Activated naive CD8-positive, alpha-beta T cell treated with anti-CD3 and anti-CD28 coated beads, Interleukin-2, amount 10 ng/mL, durations not matched to agents 7 days and 5 days (primary cell): Measurements from ENCODE around the gene SEMA6A. TPM values are rescaled to one million over a fixed set of nuclear protein-coding genes. Genes with fewer than 3 reads are reported as not detected.

Source experiments
- ATAC-seq: fragments of 150-1000 bp; cut with Tn5 transposase; one replicate; pipeline ENCODE4 v1.10.0; 2021; ENCODE audit warnings: low read depth, moderate library complexity
- POLR2A ChIA-PET: fragments of 350-600 bp; sonication (Branson Sonifier 250); formaldehyde crosslinking; loops from one replicate; lab custom pipeline; 2021; ENCODE audit warnings: antibody characterized with exemption; lab: Charles Lee
- DNase-seq: peaks from one replicate; pipeline ENCODE4 v3.0.0; 2021
- H3K27ac Mint-ChIP-seq: one replicate; pipeline ENCODE4 v1.8.0; 2022; ENCODE audit warnings: mild to moderate bottlenecking, mixed read lengths
- H3K27me3 Mint-ChIP-seq: one replicate; pipeline ENCODE4 v1.8.0; 2022; ENCODE audit warnings: mild to moderate bottlenecking, moderate library complexity, mixed read lengths
- H3K36me3 Mint-ChIP-seq: one replicate; pipeline ENCODE4 v1.8.0; 2021; ENCODE audit warnings: mild to moderate bottlenecking, mixed read lengths
- H3K4me1 Mint-ChIP-seq: one replicate; pipeline ENCODE4 v1.8.0; 2021; ENCODE audit warnings: mixed read lengths
- H3K4me3 Mint-ChIP-seq: one replicate; pipeline ENCODE4 v1.8.0; 2022; ENCODE audit warnings: mild to moderate bottlenecking, moderate library complexity, mixed read lengths
- H3K9me3 Mint-ChIP-seq: one replicate; pipeline ENCODE4 v1.8.0; 2021; ENCODE audit warnings: mixed read lengths
- total RNA-seq, 2 experiments: library from RNA; stranded (reverse); gene quantifications; one replicate each; pipeline ENCODE4 v1.2.3, GENCODE V29; 2021

SEMA6A gene
- total RNA-seq, 2 experiments from 2014 or later, result not detected

- ATAC-seq, result no peak
- H3K4me3 Mint-ChIP-seq, result no peak overlapping the region
- POLR2A ChIA-PET, result no interaction called here
- no peaks in the 10 kb centered on the region for H3K36me3 Mint-ChIP-seq
- H3K27me3 Mint-ChIP-seq, result no peaks in the 10 kb centered on the region
- no peak for DNase-seq
- no peak overlapping the region for H3K27ac Mint-ChIP-seq
- H3K9me3 Mint-ChIP-seq, result no peaks in the 10 kb centered on the region
- no peaks in the 10 kb centered on the region for H3K4me1 Mint-ChIP-seq
Observed at GRCh38 chr5:116402235-116402634, 172.4 kb downstream of the SEMA6A start.

- Mint-ChIP-seq H3K4me3 (no peak overlapping the region), H3K4me1 (no peaks in the 10 kb centered on the region), H3K27ac (no peak overlapping the region), H3K9me3 (no peaks in the 10 kb centered on the region), H3K36me3 (no peaks in the 10 kb centered on the region), H3K27me3 (no peaks in the 10 kb centered on the region)
- ATAC-seq, result no peak
- POLR2A ChIA-PET, result no interaction called here
- no peak for DNase-seq
Observed at GRCh38 chr5:116401576-116401975, 173.0 kb downstream of the SEMA6A start.

GRCh38 chr5:116396476-116397099 is 178.0 kb downstream of the SEMA6A start:
- Mint-ChIP-seq H3K27me3 (no peaks in the 10 kb centered on the region), H3K9me3 (no peaks in the 10 kb centered on the region), H3K27ac (no peak overlapping the region), H3K4me3 (no peak overlapping the region), H3K4me1 (no peaks in the 10 kb centered on the region), H3K36me3 (no peaks in the 10 kb centered on the region)
- POLR2A ChIA-PET, result no interaction called here
- DNase-seq (no peak), ATAC-seq (no peak)

GRCh38 chr5:116395631-116396203 is 178.9 kb downstream of the SEMA6A start:
- no peak for DNase-seq
- Mint-ChIP-seq H3K36me3 (no peaks in the 10 kb centered on the region), H3K4me1 (no peaks in the 10 kb centered on the region), H3K4me3 (no peak overlapping the region), H3K9me3 (peaks cover 1% of the 10 kb centered on the region), H3K27ac (no peak overlapping the region), H3K27me3 (no peaks in the 10 kb centered on the region)
- POLR2A ChIA-PET, result no interaction called here
- no peak for ATAC-seq

GRCh38 chr5:116395226-116395625 is 179.4 kb downstream of the SEMA6A start:
- DNase-seq (no peak), ATAC-seq (no peak)
- H3K4me1 Mint-ChIP-seq, result no peaks in the 10 kb centered on the region
- H3K36me3 Mint-ChIP-seq, result no peaks in the 10 kb centered on the region
- H3K9me3 Mint-ChIP-seq, result peaks cover 1% of the 10 kb centered on the region
- no peak overlapping the region for H3K4me3 Mint-ChIP-seq
- no peaks in the 10 kb centered on the region for H3K27me3 Mint-ChIP-seq
- POLR2A ChIA-PET, result no interaction called here
- no peak overlapping the region for H3K27ac Mint-ChIP-seq

GRCh38 chr5:116394186-116394867 is 180.3 kb downstream of the SEMA6A start:
- H3K4me1 Mint-ChIP-seq, result no peaks in the 10 kb centered on the region
- H3K9me3 Mint-ChIP-seq, result peaks cover 1% of the 10 kb centered on the region

More at GRCh38 chr5:116394186-116394867, 180.3 kb downstream of the SEMA6A start:
- no peak for ATAC-seq
- DNase-seq, result no peak
- Mint-ChIP-seq H3K27ac (no peak overlapping the region), H3K36me3 (no peaks in the 10 kb centered on the region), H3K27me3 (no peaks in the 10 kb centered on the region), H3K4me3 (no peak overlapping the region)
- POLR2A ChIA-PET, result no interaction called here
